ENCODE measurements around the gene VAPB. TPM values are rescaled to one million over a fixed set of nuclear protein-coding genes. Genes with fewer than 3 reads are reported as not detected.
"Not testable (repeated sequence)": the region's sequence is repeated elsewhere in the genome, so short reads cannot be mapped to it uniquely, and the experiment has no call there.

VAPB gene
- polyA plus RNA-seq (2014; cell fraction: cytosol; rRNA removed): 38.4 and 41.3 TPM in 2 replicates
- 24.7 and 41.8 TPM in 2 replicates for polyA plus RNA-seq (2014; cell fraction: nucleus; rRNA removed)

GRCh38 chr20:58388882-58389323, at the start of gene VAPB:
TSS of gene VAPB (plus strand) at chr20:58389229. CDS start at chr20:58389460, 231 bp downstream.
- DNase-seq (ENCODE audit: low spot score): peak; percentile 97

- DNase-seq (ENCODE audit: low spot score): no peak
These were observed 49.3 kb upstream of the VAPB start for GRCh38 chr20:58339741-58340140.

GRCh38 chr20:58340151-58340550, 48.9 kb upstream of the VAPB start:
- no peak for DNase-seq (ENCODE audit: low spot score)

GRCh38 chr20:58340853-58341252, 48.2 kb upstream of the VAPB start:
- no peak for DNase-seq (ENCODE audit: low spot score)

- no peak for DNase-seq (ENCODE audit: low spot score)
These were observed 46.7 kb upstream of the VAPB start for GRCh38 chr20:58342104-58342945.

GRCh38 chr20:58344741-58345140, 44.3 kb upstream of the VAPB start:
- no peak for DNase-seq (ENCODE audit: low spot score)

- DNase-seq (ENCODE audit: low spot score): no peak
These were observed 39.5 kb upstream of the VAPB start for GRCh38 chr20:58349570-58349969.

- DNase-seq (ENCODE audit: low spot score): no peak
These were observed 36.6 kb upstream of the VAPB start for GRCh38 chr20:58352468-58352867.

GRCh38 chr20:58359441-58359840, 29.6 kb upstream of the VAPB start:
- DNase-seq (ENCODE audit: low spot score): no peak

GRCh38 chr20:58360936-58361335, 28.1 kb upstream of the VAPB start:
- no peak for DNase-seq (ENCODE audit: low spot score)

GRCh38 chr20:58361481-58362205, 27.4 kb upstream of the VAPB start:
- DNase-seq (ENCODE audit: low spot score): no peak

GRCh38 chr20:58362206-58362516, 26.9 kb upstream of the VAPB start:
- no peak for DNase-seq (ENCODE audit: low spot score)

- DNase-seq (ENCODE audit: low spot score): no peak
These were observed 26.1 kb upstream of the VAPB start for GRCh38 chr20:58362970-58363369.

GRCh38 chr20:58366866-58367265, 22.2 kb upstream of the VAPB start:
- no peak for DNase-seq (ENCODE audit: low spot score)

- DNase-seq (ENCODE audit: low spot score): no peak
These were observed 16.2 kb upstream of the VAPB start for GRCh38 chr20:58372806-58373205.

- DNase-seq (ENCODE audit: low spot score): not testable (repeated sequence)
These were observed 15.7 kb upstream of the VAPB start for GRCh38 chr20:58373296-58373695.

GRCh38 chr20:58374027-58374850, 14.8 kb upstream of the VAPB start:
- no peak for DNase-seq (ENCODE audit: low spot score)

- DNase-seq (ENCODE audit: low spot score): peak; percentile 62
These were observed 13.9 kb upstream of the VAPB start for GRCh38 chr20:58374906-58375758.

GRCh38 chr20:58375759-58376352, 13.2 kb upstream of the VAPB start:
- DNase-seq (ENCODE audit: low spot score): peak; percentile 37

- no peak for DNase-seq (ENCODE audit: low spot score)
These were observed 12.0 kb upstream of the VAPB start for GRCh38 chr20:58377017-58377416.
